Activated CD8-positive, alpha-beta memory T cell treated with anti-CD3 and anti-CD28 coated beads for 1 hour (primary cell): ENCODE data around the gene PTPN4.
"Not testable (repeated sequence)": the region's sequence is repeated elsewhere in the genome, so short reads cannot be mapped to it uniquely, and the experiment has no call there.

ENCODE experiments used
- DNase-seq, 2 donors: peaks; one replicate each; pipeline ENCODE4 v3.0.0-alpha.2; 2020; ENCODE audit warnings: low read depth in 1 of 2; ENCODE audit errors: extremely low read depth in 1 of 2

PTPN4 gene

DNA sequence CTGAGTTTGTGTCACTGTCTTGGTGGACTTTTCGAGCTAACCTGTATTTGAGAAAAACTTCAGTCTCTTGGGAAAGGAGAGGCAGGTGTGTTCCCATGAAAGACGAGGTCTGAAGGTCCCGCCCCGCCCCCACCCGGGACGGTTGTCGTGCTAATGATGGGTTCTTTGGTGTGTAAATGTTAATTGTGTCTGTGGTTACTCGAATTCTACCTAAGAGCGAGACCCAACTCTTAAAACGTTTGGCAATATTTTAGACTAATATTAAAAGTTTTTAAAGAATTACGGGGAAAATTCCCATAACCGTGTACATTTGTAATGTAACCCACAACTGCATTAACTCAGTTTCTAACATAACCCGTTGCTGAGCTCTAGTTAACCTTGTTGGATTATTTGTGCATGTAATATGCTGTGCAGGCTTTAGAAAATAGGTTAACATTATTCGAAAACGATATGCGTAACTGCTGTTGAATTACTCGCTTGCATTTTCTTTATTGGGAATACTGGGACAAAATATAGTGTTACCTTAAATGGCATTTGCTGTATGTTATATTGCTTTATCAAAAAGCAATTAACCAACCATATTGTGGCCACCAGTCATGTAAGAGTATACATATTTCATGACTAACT lies 254.0 kb downstream of the PTPN4 start:
- no peak for DNase-seq

DNA sequence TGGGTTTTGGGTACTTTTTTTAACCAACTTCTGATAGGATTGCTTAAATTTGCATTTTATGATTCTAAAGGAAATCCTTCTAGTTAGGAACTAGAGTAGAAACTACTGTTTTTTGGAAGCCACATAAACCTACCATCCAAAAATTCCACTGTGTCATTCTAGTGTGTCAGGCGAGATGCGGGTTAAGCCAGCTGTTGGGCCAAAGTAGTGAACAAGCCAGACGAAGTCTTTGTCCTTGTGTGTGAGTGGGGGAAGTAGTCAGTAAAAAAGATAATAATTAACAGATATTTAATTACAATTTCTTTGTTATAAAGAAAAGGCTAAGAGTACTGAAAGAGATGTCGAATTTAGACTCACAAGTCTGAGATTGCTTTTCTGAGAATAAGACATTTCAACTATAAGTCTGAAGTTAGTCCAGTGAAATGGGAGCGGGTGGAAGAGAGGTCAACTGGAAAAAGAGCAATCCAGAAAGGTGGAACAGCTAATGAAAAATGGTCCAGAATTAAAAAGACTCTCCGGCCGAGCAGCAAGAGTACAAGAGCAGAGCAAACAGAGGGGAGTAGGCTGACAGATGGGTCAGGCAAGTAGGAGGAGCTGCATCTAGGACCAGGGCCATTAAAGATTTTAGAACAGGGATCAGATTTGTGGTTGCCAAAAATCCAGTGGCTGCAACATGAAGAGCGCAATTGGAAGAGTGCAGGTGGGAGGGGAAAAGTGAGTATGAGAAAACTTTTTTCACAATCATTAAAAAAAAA lies 254.7 kb downstream of the PTPN4 start:
- no peak for DNase-seq

GRCh38 chr2:120016800-120017199 lies 257.1 kb downstream of the PTPN4 start:
- DNase-seq, result no peak

GRCh38 chr2:120017201-120017600 lies 257.5 kb downstream of the PTPN4 start:
- no peak for DNase-seq

GRCh38 chr2:120018549-120018948 lies 258.8 kb downstream of the PTPN4 start:
- DNase-seq, result no peak

- DNase-seq, result no peak
These were observed 260.8 kb downstream of the PTPN4 start for GRCh38 chr2:120020554-120020953.

DNA sequence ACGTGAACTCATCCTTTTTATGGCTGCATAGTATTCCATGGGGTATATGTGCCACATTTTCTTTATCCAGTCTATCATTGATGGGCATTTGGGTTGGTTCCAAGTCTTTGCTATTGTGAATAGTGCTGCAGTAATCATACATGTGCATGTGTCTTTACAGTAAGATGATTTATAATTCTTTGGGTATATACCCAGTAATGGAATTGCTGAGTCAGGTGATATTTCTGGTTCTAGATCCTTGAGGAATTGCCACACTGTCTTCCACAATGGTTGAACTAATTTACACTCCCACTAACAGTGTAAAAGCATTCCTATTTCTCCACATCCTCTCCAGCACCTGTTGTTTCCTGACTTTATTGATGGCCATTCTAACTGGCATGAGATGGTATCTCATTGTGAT lies 262.8 kb downstream of the PTPN4 start:
- not testable (repeated sequence) for DNase-seq

GRCh38 chr2:120026890-120027289 lies 267.2 kb downstream of the PTPN4 start:
- DNase-seq, result no peak

DNA sequence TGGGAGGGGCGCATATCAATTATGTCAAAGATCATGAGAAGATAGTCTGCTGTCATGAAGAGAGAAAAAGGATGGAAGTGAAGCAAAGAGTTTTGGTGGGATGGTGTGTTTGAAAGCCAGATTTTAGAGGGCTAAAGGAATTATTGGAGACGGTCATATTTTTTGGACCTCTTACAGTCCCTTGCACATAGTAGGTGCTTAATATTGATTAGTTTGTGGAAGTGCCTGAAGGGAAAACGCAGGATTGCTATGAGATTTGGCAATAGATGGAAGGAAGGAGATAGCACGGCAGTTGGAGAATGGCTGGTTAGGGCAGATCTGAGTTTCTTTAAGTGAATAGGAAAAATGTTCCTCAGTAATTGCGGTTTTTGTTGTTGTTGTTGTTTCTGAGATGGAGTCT lies 269.1 kb downstream of the PTPN4 start:
- no peak for DNase-seq

DNA sequence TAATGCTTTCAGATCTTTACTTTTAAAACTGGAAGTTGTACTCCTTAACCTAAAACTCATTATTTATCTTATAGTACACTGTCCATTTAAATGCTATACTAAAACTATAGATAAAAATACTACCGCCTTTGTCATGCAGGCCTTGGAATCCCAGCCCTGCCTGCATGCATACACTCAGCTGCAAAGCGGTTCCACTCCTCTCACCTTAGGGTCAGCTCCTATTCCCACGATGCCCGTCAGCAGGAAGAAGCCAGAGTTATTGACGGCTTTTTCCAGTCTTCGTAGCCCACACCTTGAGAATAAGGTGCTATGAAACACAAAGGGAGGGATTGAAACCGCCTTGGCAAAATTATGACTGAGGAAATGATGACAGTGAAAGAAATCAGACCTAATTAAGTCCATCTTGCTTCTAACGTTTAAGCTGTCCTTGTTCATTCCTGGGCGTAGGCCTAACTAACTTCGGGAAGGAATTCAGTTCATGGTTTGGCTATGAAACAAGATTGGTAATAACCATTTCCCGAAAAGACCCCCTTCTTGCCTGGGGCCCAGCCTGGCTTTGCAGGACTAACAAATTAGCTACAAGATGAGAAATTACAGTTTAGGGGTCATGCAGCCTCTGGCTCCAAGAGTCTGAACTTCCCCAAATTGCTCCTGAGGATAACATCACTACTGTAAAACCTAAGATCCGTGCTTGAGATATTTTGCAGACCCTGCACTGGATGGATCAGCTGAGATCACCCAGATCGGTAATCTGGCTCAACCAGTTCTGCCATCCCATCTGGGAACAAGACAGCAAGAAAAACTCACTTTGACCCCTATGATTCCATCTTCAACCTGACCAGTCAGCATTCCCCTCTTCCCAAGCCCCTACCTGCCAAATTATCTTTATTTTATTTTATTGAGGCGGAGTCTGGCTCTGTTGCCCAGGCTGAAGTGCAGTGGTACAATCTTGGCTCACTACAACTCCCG lies 270.2 kb downstream of the PTPN4 start:
- DNase-seq, result no peak

DNA sequence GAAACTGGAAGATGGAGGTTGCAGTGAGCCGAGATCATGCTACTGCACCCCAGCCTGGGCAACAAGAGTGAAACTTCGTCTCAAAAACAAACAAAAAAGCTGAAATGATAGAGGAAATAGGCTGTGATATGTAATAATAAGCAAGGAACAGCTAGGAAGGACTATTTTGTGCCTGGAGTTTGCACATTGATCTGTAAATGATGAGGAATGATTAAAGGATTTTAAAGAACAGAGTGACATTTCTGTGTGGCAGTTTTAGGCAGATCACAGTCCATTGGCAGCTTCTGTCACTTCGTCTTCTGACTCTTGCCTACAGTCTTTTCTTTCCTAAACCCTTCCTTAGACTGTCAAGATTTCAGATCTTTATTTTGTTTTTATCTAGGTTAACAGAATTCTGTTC lies 272.6 kb downstream of the PTPN4 start:
- no peak for DNase-seq
